ENCODE data around the gene MTHFR.

The MTHFR gene

GRCh38 chr1:11793819-11794218, 11.9 kb downstream of the MTHFR start:
- H3K4me1 ChIP-seq (ENCODE audit: insufficient read depth, low read length, severe bottlenecking) = no peaks in the 10 kb centered on the region
- H3K9me2 ChIP-seq (ENCODE audit: low read depth, low read length) = no peaks in the 10 kb centered on the region
- H3K9me3 ChIP-seq (ENCODE audit: low read length) = no peaks in the 10 kb centered on the region
- H3K27ac ChIP-seq (ENCODE audit: low read depth, low read length, poor library complexity, severe bottlenecking) = no peak overlapping the region
- H3K36me3 ChIP-seq (ENCODE audit: insufficient read depth, low read length) = peaks cover 44% of the 10 kb centered on the region
- H4K20me1 ChIP-seq (ENCODE audit: insufficient read depth, low read length) = no peaks in the 10 kb centered on the region
- no peak overlapping the region for H3K4me3 ChIP-seq (ENCODE audit: low read depth, low read length, poor library complexity, severe bottlenecking)
- H3K27me3 ChIP-seq (ENCODE audit: insufficient read depth, low read length) = no peaks in the 10 kb centered on the region
- no peaks in the 10 kb centered on the region for H3K79me2 ChIP-seq (ENCODE audit: insufficient read depth, low read length)
- H3K4me2 ChIP-seq (ENCODE audit: low read length) = no peak overlapping the region
- no peak overlapping the region for H2AFZ ChIP-seq (ENCODE audit: low read length)
- H3F3A ChIP-seq (ENCODE audit: insufficient read depth, low read length) = no peaks in the 10 kb centered on the region
- TF ChIP-seq EZH2 (IDR thresholded peaks at IDR 0.05; ENCODE audit: borderline replicate concordance, low read length) = no peak
- TF ChIP-seq CTCF (IDR thresholded peaks at IDR 0.05; ENCODE audit: low read length) = no peak
- no peak overlapping the region for H3K9ac ChIP-seq (ENCODE audit: low read length)

GRCh38 chr1:11792106-11792505, 13.7 kb downstream of the MTHFR start:
- H3K4me3 ChIP-seq (ENCODE audit: low read depth, low read length, poor library complexity, severe bottlenecking) = no peak overlapping the region
- H3K27ac ChIP-seq (ENCODE audit: low read depth, low read length, poor library complexity, severe bottlenecking) = no peak overlapping the region
- no peak overlapping the region for H3K4me2 ChIP-seq (ENCODE audit: low read length)
- no peaks in the 10 kb centered on the region for H3K9me3 ChIP-seq (ENCODE audit: low read length)
- H3K79me2 ChIP-seq (ENCODE audit: insufficient read depth, low read length) = no peaks in the 10 kb centered on the region
- H3F3A ChIP-seq (ENCODE audit: insufficient read depth, low read length) = no peaks in the 10 kb centered on the region
- H4K20me1 ChIP-seq (ENCODE audit: insufficient read depth, low read length) = no peaks in the 10 kb centered on the region
- no peaks in the 10 kb centered on the region for H3K4me1 ChIP-seq (ENCODE audit: insufficient read depth, low read length, severe bottlenecking)
- no peak overlapping the region for H3K9ac ChIP-seq (ENCODE audit: low read length)
- H2AFZ ChIP-seq (ENCODE audit: low read length) = no peak overlapping the region
- TF ChIP-seq EZH2 (IDR thresholded peaks at IDR 0.05; ENCODE audit: borderline replicate concordance, low read length) = no peak
- TF ChIP-seq CTCF (IDR thresholded peaks at IDR 0.05; ENCODE audit: low read length) = no peak
- H3K9me2 ChIP-seq (ENCODE audit: low read depth, low read length) = no peaks in the 10 kb centered on the region
- H3K36me3 ChIP-seq (ENCODE audit: insufficient read depth, low read length) = peaks cover 39% of the 10 kb centered on the region
- no peaks in the 10 kb centered on the region for H3K27me3 ChIP-seq (ENCODE audit: insufficient read depth, low read length)

- H2AFZ ChIP-seq (ENCODE audit: low read length) = no peak overlapping the region
- H3K4me2 ChIP-seq (ENCODE audit: low read length) = no peak overlapping the region
- no peaks in the 10 kb centered on the region for H4K20me1 ChIP-seq (ENCODE audit: insufficient read depth, low read length)
- H3K9me3 ChIP-seq (ENCODE audit: low read length) = no peaks in the 10 kb centered on the region
- no peak overlapping the region for H3K9ac ChIP-seq (ENCODE audit: low read length)
- no peak overlapping the region for H3K27ac ChIP-seq (ENCODE audit: low read depth, low read length, poor library complexity, severe bottlenecking)
- no peaks in the 10 kb centered on the region for H3K27me3 ChIP-seq (ENCODE audit: insufficient read depth, low read length)
- peaks cover 35% of the 10 kb centered on the region for H3K36me3 ChIP-seq (ENCODE audit: insufficient read depth, low read length)
- TF ChIP-seq EZH2 (IDR thresholded peaks at IDR 0.05; ENCODE audit: borderline replicate concordance, low read length) (no peak), CTCF (IDR thresholded peaks at IDR 0.05; ENCODE audit: low read length) (no peak)
- no peaks in the 10 kb centered on the region for H3K79me2 ChIP-seq (ENCODE audit: insufficient read depth, low read length)
- no peaks in the 10 kb centered on the region for H3K9me2 ChIP-seq (ENCODE audit: low read depth, low read length)
- H3F3A ChIP-seq (ENCODE audit: insufficient read depth, low read length) = no peaks in the 10 kb centered on the region
- no peak overlapping the region for H3K4me3 ChIP-seq (ENCODE audit: low read depth, low read length, poor library complexity, severe bottlenecking)
- H3K4me1 ChIP-seq (ENCODE audit: insufficient read depth, low read length, severe bottlenecking) = peaks cover under 1% of the 10 kb centered on the region
Measured at GRCh38 chr1:11790880-11791715, 14.7 kb downstream of the MTHFR start.
